GM21360 (cell line): ENCODE data around the gene CEP164.
"Not testable (repeated sequence)": the region's sequence is repeated elsewhere in the genome, so short reads cannot be mapped to it uniquely, and the experiment has no call there.

Experiments used
- ATAC-seq: cut with Tn5 transposase; IDR thresholded peaks from one replicate; pipeline ENCODE4 v1.9.1; 2021; ENCODE audit warnings: mild to moderate bottlenecking, moderate library complexity; ENCODE audit not compliant: unreplicated experiment

The CEP164 gene

DNA sequence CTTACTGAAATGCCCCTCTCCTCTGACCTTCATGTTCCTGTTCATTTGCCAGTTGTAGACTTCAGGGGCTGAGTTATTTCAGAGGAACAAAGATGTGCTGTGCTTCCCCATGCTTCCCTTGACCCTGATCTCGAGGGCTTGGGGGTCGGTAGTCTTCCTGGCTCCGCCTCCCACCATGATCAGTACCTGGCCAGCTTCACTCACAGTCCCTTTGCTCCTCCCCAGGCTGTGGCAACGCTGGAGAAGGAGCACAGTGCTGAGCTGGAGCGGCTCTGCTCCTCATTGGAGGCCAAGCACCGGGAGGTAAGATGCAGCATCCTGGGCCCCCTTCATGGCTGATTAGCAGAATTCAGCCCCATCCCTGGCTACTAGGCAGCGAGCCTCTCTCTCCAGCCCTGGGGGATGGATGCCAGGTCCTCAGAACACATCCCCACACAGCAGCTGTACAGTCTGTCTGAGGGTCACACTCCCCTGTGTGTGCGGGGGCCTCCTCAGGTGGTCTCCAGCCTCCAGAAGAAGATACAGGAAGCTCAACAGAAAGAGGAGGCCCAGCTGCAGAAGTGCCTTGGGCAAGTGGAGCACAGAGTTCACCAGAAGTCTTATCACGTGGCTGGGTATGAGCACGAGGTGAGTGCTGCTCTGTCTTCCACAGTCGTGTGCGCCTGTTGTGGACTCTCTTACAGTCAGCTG lies 64.5 kb downstream of the CEP164 start:
- ATAC-seq = no peak

DNA sequence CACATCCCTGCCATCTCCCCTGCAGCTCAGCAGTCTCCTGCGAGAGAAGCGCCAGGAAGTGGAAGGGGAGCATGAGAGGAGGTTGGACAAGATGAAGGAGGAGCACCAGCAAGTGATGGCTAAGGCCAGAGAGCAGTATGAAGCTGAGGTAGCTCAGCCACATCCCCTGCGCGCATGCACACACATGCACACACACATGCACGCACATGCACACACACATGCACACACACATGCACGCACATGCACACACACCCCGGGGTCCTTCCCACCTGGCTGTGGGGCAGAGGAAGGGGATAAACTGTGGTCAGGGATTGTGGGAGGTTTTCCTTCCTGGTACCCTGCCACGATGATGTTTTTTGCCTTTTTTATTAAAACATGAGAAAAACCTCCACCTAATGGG lies 65.3 kb downstream of the CEP164 start:
- no peak for ATAC-seq

- ATAC-seq = no peak
These were observed 66.7 kb downstream of the CEP164 start for GRCh38 chr11:117394221-117394925.

- no peak for ATAC-seq
These were observed 67.8 kb downstream of the CEP164 start for GRCh38 chr11:117395476-117395875.

GRCh38 chr11:117396970-117397369 lies 69.3 kb downstream of the CEP164 start:
- no peak for ATAC-seq

GRCh38 chr11:117398618-117399017 lies 71.0 kb downstream of the CEP164 start:
- ATAC-seq = not testable (repeated sequence)

DNA sequence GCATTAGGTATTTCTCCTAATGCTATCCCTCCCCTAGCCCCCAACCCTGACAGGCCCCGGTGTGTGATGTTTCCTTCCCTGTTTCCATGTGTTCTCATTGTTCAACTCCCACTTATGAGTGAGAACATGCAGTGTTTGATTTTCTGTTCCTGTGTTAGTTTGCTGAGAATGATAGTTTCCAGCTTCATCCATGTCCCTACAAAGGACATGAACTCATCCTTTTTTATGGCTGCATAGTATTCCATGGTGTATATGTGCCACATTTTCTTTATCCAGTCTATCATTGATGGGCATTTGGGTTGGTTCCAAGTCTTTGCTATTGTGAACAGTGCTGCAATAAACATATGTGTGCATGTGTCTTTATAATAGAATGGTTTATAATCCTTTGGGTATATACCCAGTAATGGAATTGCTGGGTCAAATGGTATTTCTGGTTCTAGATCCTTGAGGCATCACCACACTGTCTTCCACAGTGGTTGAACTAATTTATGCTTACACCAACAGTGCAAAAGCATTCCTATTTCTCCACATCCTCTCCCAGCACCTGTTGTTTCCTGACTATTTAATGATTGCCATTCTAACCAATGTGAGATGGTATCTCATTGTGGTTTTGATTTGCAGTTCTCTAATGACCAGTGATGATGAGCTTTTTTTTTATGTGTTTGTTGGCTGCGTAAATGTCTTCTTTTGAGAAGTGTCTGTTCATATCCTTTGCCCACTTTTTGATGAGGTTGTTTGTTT lies 71.6 kb downstream of the CEP164 start:
- not testable (repeated sequence) for ATAC-seq

DNA sequence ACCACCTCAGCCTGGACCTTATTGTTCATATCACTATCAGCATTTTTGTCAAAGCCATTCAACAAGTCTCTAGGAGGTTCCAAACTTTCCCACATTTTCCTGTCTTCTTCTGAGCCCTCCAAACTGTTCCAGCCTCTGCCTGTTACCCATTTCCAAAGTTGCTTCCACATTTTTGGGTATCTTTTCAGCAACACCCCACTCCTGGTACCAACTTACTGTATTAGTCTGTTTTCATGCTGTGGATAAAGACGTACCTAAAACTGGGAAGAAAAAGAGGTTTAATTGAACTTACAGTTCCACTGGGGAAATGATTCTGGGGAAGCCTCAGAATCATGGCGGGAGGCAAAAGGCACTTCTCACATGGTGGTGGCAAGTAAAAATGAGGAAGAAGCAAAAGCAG lies 78.2 kb downstream of the CEP164 start:
- not testable (repeated sequence) for ATAC-seq

GRCh38 chr11:117407016-117407415 lies 79.4 kb downstream of the CEP164 start:
- no peak for ATAC-seq

- ATAC-seq = no peak
These were observed 80.7 kb downstream of the CEP164 start for GRCh38 chr11:117408356-117408755.

- no peak for ATAC-seq
These were observed 81.9 kb downstream of the CEP164 start for GRCh38 chr11:117409511-117409910.

DNA sequence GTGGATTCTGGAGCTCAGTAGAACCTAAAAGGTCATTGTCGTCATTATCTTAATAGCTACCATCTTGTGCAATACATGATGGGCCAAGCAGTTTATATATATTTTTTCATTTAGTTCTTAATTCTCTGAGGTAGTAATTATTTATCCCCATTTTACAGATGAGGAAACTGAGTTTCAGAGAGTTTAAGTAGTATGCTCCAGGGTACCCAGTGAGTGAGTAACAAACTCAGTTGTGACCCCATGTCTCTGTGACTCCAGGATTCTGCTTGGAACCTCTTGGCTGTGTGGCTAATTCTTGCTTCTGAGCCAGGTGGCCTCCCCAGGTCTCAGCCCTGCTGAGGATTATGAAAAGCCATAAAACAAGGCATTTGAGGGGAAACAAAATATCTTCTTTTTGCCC lies 82.6 kb downstream of the CEP164 start:
- no peak for ATAC-seq

GRCh38 chr11:117410861-117411710 lies 83.4 kb downstream of the CEP164 start:
- no peak for ATAC-seq

DNA sequence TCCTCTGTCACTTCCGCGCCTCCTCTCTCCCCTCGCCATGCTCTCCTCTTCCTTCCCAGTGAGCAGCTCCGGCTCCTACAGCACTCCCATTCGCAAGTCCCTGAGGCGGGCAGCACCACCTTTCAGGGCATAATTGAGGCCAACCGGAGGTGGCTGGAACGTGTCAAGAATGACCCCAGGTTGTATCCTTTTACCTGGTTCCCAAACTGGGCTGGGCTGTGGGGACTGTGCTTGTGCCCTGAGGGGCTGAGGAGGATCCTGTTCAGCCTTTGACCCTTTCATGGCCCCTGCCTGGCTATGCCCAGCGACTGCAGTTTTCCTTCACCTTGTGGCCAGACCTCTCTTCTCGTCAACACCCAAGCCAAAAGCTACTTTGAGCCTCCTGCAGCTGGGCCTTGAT lies 84.1 kb downstream of the CEP164 start:
- ATAC-seq = no peak

DNA sequence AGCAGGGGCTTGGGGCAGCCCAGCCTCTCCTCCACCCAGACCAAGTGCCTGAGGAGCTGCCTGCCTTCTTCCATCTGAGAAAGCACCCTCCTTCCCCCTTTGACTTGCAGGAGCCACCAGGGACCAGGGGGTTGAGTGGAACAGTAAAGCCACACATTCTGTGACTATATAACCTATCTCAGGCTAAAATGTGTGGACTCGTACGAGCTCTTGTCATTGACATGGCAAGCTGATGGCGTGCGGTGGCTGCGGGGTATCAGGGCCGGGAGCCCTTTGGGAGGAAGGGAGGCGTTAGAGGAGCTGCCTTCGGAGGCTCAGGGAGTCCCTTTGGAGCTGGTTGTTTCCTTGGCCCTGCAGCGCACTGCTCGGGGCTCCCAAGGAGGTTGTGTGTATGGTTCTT lies 84.5 kb downstream of the CEP164 start:
- no peak for ATAC-seq

DNA sequence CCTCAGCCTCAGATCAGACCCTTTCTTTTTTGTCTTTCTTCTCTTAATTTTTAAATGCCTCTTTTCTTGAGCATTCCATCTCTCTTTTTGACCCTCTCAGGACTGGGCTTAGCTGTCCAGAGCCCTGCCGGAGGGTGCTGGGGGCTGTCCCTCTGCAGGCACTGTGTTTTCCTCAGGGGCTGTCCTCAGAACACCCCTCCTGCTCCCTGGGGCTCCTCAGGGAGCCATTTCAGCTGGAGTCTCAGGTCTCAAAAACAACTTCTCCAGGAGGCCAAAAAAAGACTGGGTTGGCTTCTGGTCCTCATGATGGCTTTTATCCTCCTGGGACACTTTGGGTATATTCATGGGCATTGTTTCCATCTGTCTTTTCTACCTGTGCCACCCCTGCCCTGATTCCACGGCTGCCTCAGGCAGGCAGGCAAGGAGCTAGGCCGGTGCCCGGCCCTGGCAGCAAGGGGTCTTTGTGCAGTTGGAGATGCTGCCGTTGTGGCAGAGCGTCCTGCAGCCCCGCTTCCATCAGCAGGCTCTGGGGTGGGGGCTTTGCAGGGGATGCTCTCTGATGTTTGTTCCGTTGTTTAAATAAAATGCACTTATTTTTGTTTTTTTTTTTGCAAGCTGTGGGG lies 85.1 kb downstream of the CEP164 start:
- no peak for ATAC-seq

DNA sequence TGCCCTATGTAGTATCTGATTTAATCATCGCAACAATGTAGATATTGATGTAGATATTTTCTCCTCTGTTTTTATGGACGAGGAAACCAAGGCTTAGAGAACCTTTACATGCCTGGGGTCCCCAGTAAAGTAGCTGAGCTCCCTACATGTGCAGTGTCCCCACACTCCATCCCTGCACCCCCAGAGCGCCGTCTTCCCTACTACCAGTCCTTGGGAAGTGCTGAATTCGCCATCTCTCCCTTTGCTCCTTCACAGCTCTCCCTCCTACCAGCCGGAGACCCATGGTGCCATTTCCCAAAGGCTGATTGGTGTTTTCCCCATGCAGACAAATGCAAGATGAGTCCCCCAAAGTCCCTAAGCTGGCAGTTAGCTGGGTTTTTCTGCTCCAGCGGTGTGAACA lies 86.0 kb downstream of the CEP164 start:
- no peak for ATAC-seq

- ATAC-seq = no peak
These were observed 87.1 kb downstream of the CEP164 start for GRCh38 chr11:117414724-117415123.

DNA sequence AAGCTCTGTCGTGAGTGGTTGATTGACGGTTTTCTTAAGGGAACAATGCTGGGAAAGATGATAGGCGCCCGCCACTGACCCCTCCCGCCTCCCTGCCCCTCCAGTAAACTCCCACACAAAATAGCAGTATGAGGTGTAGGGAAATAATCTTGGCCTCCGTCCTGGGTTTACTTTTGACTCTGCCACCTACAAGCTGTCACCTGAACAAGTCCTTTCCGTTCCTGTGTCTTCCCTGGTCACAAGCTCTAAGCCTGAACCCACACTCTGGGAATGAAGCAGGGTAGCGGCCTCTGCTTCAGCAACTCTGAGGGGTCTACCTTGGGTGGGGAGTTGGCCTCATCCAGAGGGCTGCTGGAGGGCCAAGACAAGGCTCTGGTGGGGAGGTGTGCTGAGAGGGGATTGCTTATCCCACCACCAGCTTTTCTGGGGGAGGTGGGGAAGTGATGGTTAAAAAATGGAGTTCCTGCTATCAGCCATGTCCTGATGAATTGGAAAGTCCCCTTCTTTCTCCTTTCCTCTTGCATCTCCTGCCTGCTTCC lies 87.8 kb downstream of the CEP164 start:
- no peak for ATAC-seq

- no peak for ATAC-seq
These were observed 89.7 kb downstream of the CEP164 start for GRCh38 chr11:117417342-117417741.
